Keratinocyte (primary cell): ENCODE data around the gene OR4E2. TPM values are rescaled to one million over a fixed set of nuclear protein-coding genes. Genes with fewer than 3 reads are reported as not detected.

Experiments
- DNase-seq: peaks from one replicate; pipeline ENCODE4 v3.0.0-alpha.2; 2011; ENCODE audit warnings: low read depth, missing footprints, low spot score
- FAIRE-seq: peaks from 2 replicates; lab custom pipeline; 2011; peaks lifted over from hg19 to GRCh38; lab: Jason Lieb, UNC
- H2AFZ ChIP-seq: 2 replicates; pipeline ENCODE4 v1.6.0; 2012; ENCODE audit warnings: low read length, control low read depth, inconsistent platforms; ENCODE audit not compliant: control insufficient read depth
- H3K27ac ChIP-seq: 2 replicates; pipeline ENCODE4 v1.5.1; 2011; ENCODE audit warnings: low read length; ENCODE audit not compliant: control insufficient read depth, insufficient read depth
- H3K27me3 ChIP-seq: 3 replicates; pipeline ENCODE4 v1.6.0; 2011; ENCODE audit warnings: low read length; ENCODE audit not compliant: control insufficient read depth, insufficient read depth; ENCODE audit errors: extremely low read depth
- H3K36me3 ChIP-seq, 2 experiments: 2 replicates in 1 of 2; 3 replicates in 1 of 2; pipeline ENCODE4 v1.5.1; 2011; ENCODE audit warnings: low read length in 2 of 2, mild to moderate bottlenecking in 1 of 2; ENCODE audit not compliant: control insufficient read depth in 2 of 2, insufficient read depth in 2 of 2; ENCODE audit errors: extremely low read depth in 1 of 2
- H3K4me1 ChIP-seq: 3 replicates; pipeline ENCODE4 v1.5.1; 2011; ENCODE audit warnings: low read length; ENCODE audit not compliant: control insufficient read depth, insufficient read depth; ENCODE audit errors: extremely low read depth
- H3K4me2 ChIP-seq: 3 replicates; pipeline ENCODE4 v1.6.0; 2011; ENCODE audit warnings: low read depth, low read length; ENCODE audit not compliant: control insufficient read depth, insufficient read depth; ENCODE audit errors: extremely low read depth
- H3K4me3 ChIP-seq, 3 experiments: fragments of 200-600 bp in 1 of 3; sonication (generic) in 1 of 3; 2 replicates in 2 of 3; 3 replicates in 1 of 3; pipeline ENCODE4 v1.5.1; 2011 to 2016; ENCODE audit warnings: low read length in 3 of 3, mild to moderate bottlenecking in 3 of 3, control low read depth in 2 of 3, inconsistent platforms in 1 of 3, low read depth in 1 of 3, mixed read lengths in 1 of 3, mixed run types in 1 of 3, moderate library complexity in 1 of 3; ENCODE audit not compliant: control insufficient read depth in 2 of 3, insufficient read depth in 2 of 3; ENCODE audit errors: extremely low read depth in 1 of 3
- H3K79me2 ChIP-seq: 2 replicates; pipeline ENCODE4 v1.6.0; 2012; ENCODE audit warnings: low read length; ENCODE audit not compliant: control insufficient read depth, insufficient read depth
- H3K9ac ChIP-seq: 3 replicates; pipeline ENCODE4 v1.6.0; 2011; ENCODE audit warnings: low read length; ENCODE audit not compliant: control insufficient read depth, insufficient read depth; ENCODE audit errors: extremely low read depth
- H3K9me1 ChIP-seq: 3 replicates; pipeline ENCODE4 v1.6.0; 2011; ENCODE audit warnings: low read length; ENCODE audit not compliant: control insufficient read depth, insufficient read depth; ENCODE audit errors: extremely low read depth
- H3K9me3 ChIP-seq: 2 replicates; pipeline ENCODE4 v1.5.1; 2012; ENCODE audit warnings: low read depth, low read length; ENCODE audit not compliant: control insufficient read depth
- H4K20me1 ChIP-seq: 3 replicates; pipeline ENCODE4 v1.6.0; 2011; ENCODE audit warnings: low read length; ENCODE audit not compliant: control insufficient read depth, insufficient read depth; ENCODE audit errors: extremely low read depth
- EZH2 ChIP-seq: IDR thresholded peaks from one replicate; pipeline ENCODE4 v1.6.1; 2012; ENCODE audit warnings: inconsistent platforms, mild to moderate bottlenecking, low read length, moderate library complexity
- dilution Hi-C: fragments of 300-500 bp; cut with MboI; formaldehyde crosslinking; loops from one replicate; pipeline ENCODE4 v1.7.0; 2020; ENCODE audit warnings: low sequenced_read_pairs; ENCODE audit not compliant: extremely low pct_ligation_motif_present
- polyA plus RNA-seq, 5 experiments: library from polyadenylated mRNA; depleted of rRNA in 3 of 5; stranded (reverse) in 3 of 5; stranded (forward) in 1 of 5; unstranded in 1 of 5; fragments of >200 nt; gene quantifications; 1 replicate in 1 of 5; 2 replicates in 3 of 5; 3 replicates in 1 of 5; pipeline versions ENCODE4 v1.2.1 to v1.2.3, GENCODE V29; 2011 to 2012; ENCODE audit warnings: missing spikeins in 2 of 5, low read depth in 1 of 5, low replicate concordance in 1 of 5
- TF ChIP-seq, protein P1 (sequence below), 3 experiments: IDR thresholded peaks in 1 of 3; conservative IDR thresholded peaks in 1 of 3; optimal IDR thresholded peaks in 1 of 3; 2 replicates in 2 of 3; 3 replicates in 1 of 3; pipeline versions ENCODE3 to v1.5.1; 2011; ENCODE audit warnings: low read length in 3 of 3, mild to moderate bottlenecking in 3 of 3, moderate library complexity in 2 of 3, control low read depth in 1 of 3, inconsistent platforms in 1 of 3; ENCODE audit not compliant: insufficient read depth in 2 of 3; ENCODE audit errors: extremely low read depth in 1 of 3

Gene OR4E2
- polyA plus RNA-seq, 1 donor (not counting 4 experiments of a cell fraction or from before 2014, with no cell fraction given): not detected

DNA sequence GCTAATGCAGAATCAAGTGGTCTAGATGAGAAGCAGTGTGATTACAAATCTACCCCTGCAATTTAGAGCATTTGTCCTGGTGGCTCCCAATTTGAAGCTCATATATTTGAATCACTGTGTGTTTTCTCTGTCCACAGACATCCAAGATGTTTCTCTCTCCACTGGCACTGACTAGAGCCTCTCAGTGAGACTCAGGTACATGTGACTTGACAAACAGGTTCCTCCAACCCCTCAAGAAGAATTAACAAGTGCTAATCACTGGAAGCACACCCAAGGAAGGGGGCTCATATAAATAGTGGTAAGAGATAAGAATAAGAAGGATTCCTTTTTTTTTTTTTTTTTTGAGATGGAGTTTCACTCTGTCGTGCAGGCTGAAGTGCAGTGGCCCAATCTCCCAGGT, 39.4 kb upstream of the OR4E2 start:
- H3K79me2 ChIP-seq: no peaks in the 10 kb centered on the region
- H4K20me1 ChIP-seq: no peaks in the 10 kb centered on the region
- H2AFZ ChIP-seq: no peak overlapping the region
- no peaks in the 10 kb centered on the region for H3K36me3 ChIP-seq
- no peaks in the 10 kb centered on the region for H3K27me3 ChIP-seq
- H3K9me1 ChIP-seq: no peaks in the 10 kb centered on the region
- no peak overlapping the region for H3K4me3 ChIP-seq
- H3K27ac ChIP-seq: no peak overlapping the region
- no peaks in the 10 kb centered on the region for H3K9me3 ChIP-seq
- DNase-seq (no peak), FAIRE-seq (no peak)
- dilution Hi-C loops: no loop called here
- TF ChIP-seq, protein P1, sequence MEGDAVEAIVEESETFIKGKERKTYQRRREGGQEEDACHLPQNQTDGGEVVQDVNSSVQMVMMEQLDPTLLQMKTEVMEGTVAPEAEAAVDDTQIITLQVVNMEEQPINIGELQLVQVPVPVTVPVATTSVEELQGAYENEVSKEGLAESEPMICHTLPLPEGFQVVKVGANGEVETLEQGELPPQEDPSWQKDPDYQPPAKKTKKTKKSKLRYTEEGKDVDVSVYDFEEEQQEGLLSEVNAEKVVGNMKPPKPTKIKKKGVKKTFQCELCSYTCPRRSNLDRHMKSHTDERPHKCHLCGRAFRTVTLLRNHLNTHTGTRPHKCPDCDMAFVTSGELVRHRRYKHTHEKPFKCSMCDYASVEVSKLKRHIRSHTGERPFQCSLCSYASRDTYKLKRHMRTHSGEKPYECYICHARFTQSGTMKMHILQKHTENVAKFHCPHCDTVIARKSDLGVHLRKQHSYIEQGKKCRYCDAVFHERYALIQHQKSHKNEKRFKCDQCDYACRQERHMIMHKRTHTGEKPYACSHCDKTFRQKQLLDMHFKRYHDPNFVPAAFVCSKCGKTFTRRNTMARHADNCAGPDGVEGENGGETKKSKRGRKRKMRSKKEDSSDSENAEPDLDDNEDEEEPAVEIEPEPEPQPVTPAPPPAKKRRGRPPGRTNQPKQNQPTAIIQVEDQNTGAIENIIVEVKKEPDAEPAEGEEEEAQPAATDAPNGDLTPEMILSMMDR (optimal IDR thresholded peaks at IDR 0.05 in 1 of 3, IDR thresholded peaks at IDR 0.05 in 1 of 3, conservative IDR thresholded peaks at IDR 0.05 in 1 of 3; ENCODE audit: extremely low read depth in 1 of 3, insufficient read depth in 2 of 3, low read length in 3 of 3): no peak
- TF ChIP-seq EZH2: no peak
- H3K4me1 ChIP-seq: no peaks in the 10 kb centered on the region
- no peak overlapping the region for H3K4me2 ChIP-seq
- H3K9ac ChIP-seq: no peak overlapping the region

DNA sequence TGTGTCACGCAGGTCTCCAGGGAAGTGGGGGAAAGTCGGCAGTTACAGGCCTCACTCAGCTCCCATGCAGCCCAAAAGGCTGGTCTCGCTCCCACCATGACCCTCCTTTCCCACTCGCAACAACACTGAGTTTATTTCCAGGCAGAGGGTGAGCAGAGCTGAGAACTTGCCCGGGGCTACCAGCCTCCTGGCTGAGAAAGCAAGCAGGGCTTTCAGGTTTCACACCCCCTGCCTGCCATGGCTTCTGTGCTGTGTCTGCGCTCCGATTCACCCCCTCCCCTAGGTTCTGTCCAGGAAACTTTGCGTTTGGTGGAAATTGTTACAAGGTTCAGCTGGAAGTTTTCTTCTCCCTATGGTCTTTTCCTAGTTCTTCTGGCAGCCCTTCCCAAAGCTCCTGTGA, 36.0 kb upstream of the OR4E2 start:
- DNase-seq (no peak), FAIRE-seq (no peak)
- no peaks in the 10 kb centered on the region for H3K9me1 ChIP-seq
- no peaks in the 10 kb centered on the region for H3K9me3 ChIP-seq
- H3K9ac ChIP-seq: no peak overlapping the region
- no peak overlapping the region for H3K4me2 ChIP-seq
- H3K27ac ChIP-seq: no peak overlapping the region
- no peaks in the 10 kb centered on the region for H4K20me1 ChIP-seq
- H3K4me1 ChIP-seq: no peaks in the 10 kb centered on the region
- no peak overlapping the region for H2AFZ ChIP-seq
- no peak overlapping the region for H3K4me3 ChIP-seq
- H3K79me2 ChIP-seq: no peaks in the 10 kb centered on the region
- dilution Hi-C loops: no loop called here
- no peaks in the 10 kb centered on the region for H3K36me3 ChIP-seq
- TF ChIP-seq, protein P1 (optimal IDR thresholded peaks at IDR 0.05 in 1 of 3, IDR thresholded peaks at IDR 0.05 in 1 of 3, conservative IDR thresholded peaks at IDR 0.05 in 1 of 3; ENCODE audit: extremely low read depth in 1 of 3, insufficient read depth in 2 of 3, low read length in 3 of 3): no peak
- no peaks in the 10 kb centered on the region for H3K27me3 ChIP-seq
